ENCODE results near the gene ACVR1. TPM values are rescaled to one million over a fixed set of nuclear protein-coding genes. Genes with fewer than 3 reads are reported as not detected.

The ACVR1 gene
- total and polyA plus RNA-seq, 2 experiments from 2014 or later = 8.9 to 21.5 TPM

- no peak overlapping the region for H3K27ac ChIP-seq (ENCODE audit: low read depth)
- Mint-ChIP-seq H3K36me3 (ENCODE audit: low read depth) (no peaks in the 10 kb centered on the region), H3K27ac (no peak overlapping the region), H3K4me1 (peaks cover 19% of the 10 kb centered on the region), H3K27me3 (ENCODE audit: insufficient read depth, low read depth, poor library complexity) (peaks cover 4% of the 10 kb centered on the region), H3K4me3 (no peak overlapping the region), H3K9me3 (no peaks in the 10 kb centered on the region)
- H4K20me1 ChIP-seq (replicated peaks; ENCODE audit: insufficient read depth) = no peaks in the 10 kb centered on the region
- no peak overlapping the region for H3K4me3 ChIP-seq
- ATAC-seq (no peak; the same call in 2 of the 3 replicates), DNase-seq (ENCODE audit: low spot score) (peak; percentile 13)
- H3K4me2 ChIP-seq = 0 out of 2 replicates have a peak overlapping the region, but pooled peaks have one; percentile 21
- H3K4me1 ChIP-seq (ENCODE audit: insufficient read depth) = peaks cover 18% of the 10 kb centered on the region
- H3F3A ChIP-seq (replicated peaks; ENCODE audit: low read depth) = no peaks in the 10 kb centered on the region
- no peak for TF ChIP-seq REST (IDR thresholded peaks at IDR 0.05; ENCODE audit: unreplicated experiment)
- TF ChIP-seq JUNB (IDR thresholded peaks at IDR 0.05; ENCODE audit: unreplicated experiment) = no peak
- TF ChIP-seq ETS1 (IDR thresholded peaks at IDR 0.05) = no peak
- no peak for TF ChIP-seq CTCF (conservative IDR thresholded peaks at IDR 0.05; ENCODE audit: low read depth in 2 of 2)
- TF ChIP-seq ZNF462 (CRISPR knock-in tag; IDR thresholded peaks at IDR 0.05) = no peak
- TF ChIP-seq STAT1 (IDR thresholded peaks at IDR 0.05; ENCODE audit: unreplicated experiment) = no peak
- no peak for TF ChIP-seq EZH2 (IDR thresholded peaks at IDR 0.05; ENCODE audit: low read depth, unreplicated experiment)
- TF ChIP-seq NANOG (IDR thresholded peaks at IDR 0.05; ENCODE audit: borderline replicate concordance) = no peak
- no peak for TF ChIP-seq POLR2AphosphoS5 (IDR thresholded peaks at IDR 0.05; ENCODE audit: low read depth)
- no peak for TF ChIP-seq ZNF114 (CRISPR knock-in tag; IDR thresholded peaks at IDR 0.05)
- TF ChIP-seq ZNF331 (CRISPR knock-in tag; IDR thresholded peaks at IDR 0.05; ENCODE audit: low read depth) = no peak
- TF ChIP-seq EZH2phosphoT487 (IDR thresholded peaks at IDR 0.05; ENCODE audit: unreplicated experiment) = no peak
- TF ChIP-seq CREB1 (CRISPR knock-in tag; IDR thresholded peaks at IDR 0.05; ENCODE audit: low read depth) = no peak
- no peak overlapping the region for H2AFZ ChIP-seq
- H3K27me3 ChIP-seq (ENCODE audit: insufficient read depth) = no peaks in the 10 kb centered on the region; the same call in 1 of the 2 replicates
- H3K36me3 ChIP-seq (ENCODE audit: insufficient read depth) = no peaks in the 10 kb centered on the region
- H3K79me2 ChIP-seq (replicated peaks; ENCODE audit: insufficient read depth) = no peaks in the 10 kb centered on the region
- no peaks in the 10 kb centered on the region for H3K9me2 ChIP-seq (ENCODE audit: insufficient read depth)
These were observed 47.6 kb upstream of the ACVR1 start for GRCh38 chr2:157923598-157924217.

Measured in GM23338 (cell line).